HepG2 (cell line): Measurements from ENCODE around the gene SMIM22. TPM values are rescaled to one million over a fixed set of nuclear protein-coding genes. Genes with fewer than 3 reads are reported as not detected.

Experiments used
- ARNTL ChIP-seq: sonication (generic); formaldehyde crosslinking; IDR thresholded peaks from 2 replicates; pipeline ENCODE4 v1.4.0; 2020; ENCODE audit warnings: mild to moderate bottlenecking, missing genetic modification reagents
- BCL3 ChIP-seq: sonication (generic); formaldehyde crosslinking; IDR thresholded peaks from 2 replicates; pipeline ENCODE4 v1.5.1; 2020; ENCODE audit warnings: mild to moderate bottlenecking, missing genetic modification reagents, moderate library complexity
- CTCF ChIP-seq: sonication (generic); formaldehyde crosslinking; IDR thresholded peaks from 2 replicates; pipeline ENCODE4 v1.5.0; 2020; ENCODE audit warnings: mild to moderate bottlenecking, missing genetic modification reagents, moderate library complexity
- FLYWCH1 ChIP-seq: sonication (generic); formaldehyde crosslinking; IDR thresholded peaks from 2 replicates; pipeline ENCODE4 v1.8.1; 2023; ENCODE audit warnings: mild to moderate bottlenecking, missing genetic modification reagents
- HNRNPL ChIP-seq: fragments of 200-400 bp; formaldehyde crosslinking; IDR thresholded peaks from 2 replicates; pipeline ENCODE4 v1.6.1; 2017; ENCODE audit warnings: mild to moderate bottlenecking, low read depth, low read length
- PCBP1 ChIP-seq: fragments of 200-400 bp; formaldehyde crosslinking; IDR thresholded peaks from 2 replicates; pipeline ENCODE4 v1.6.1; 2017; ENCODE audit warnings: mild to moderate bottlenecking, low read depth, low read length, borderline replicate concordance
- PHF8 ChIP-seq: sonication (generic); formaldehyde crosslinking; IDR thresholded peaks from 2 replicates; pipeline ENCODE4 v1.5.0; 2020; ENCODE audit warnings: missing genetic modification reagents
- PREB ChIP-seq: sonication (generic); formaldehyde crosslinking; IDR thresholded peaks from 2 replicates; pipeline ENCODE4 v1.4.0; 2020; ENCODE audit warnings: missing genetic modification reagents
- RXRA ChIP-seq: sonication (generic); formaldehyde crosslinking; IDR thresholded peaks from 2 replicates; pipeline ENCODE4 v1.5.1; 2020; ENCODE audit warnings: missing genetic modification reagents
- STAG1 ChIP-seq: sonication (generic); formaldehyde crosslinking; IDR thresholded peaks from 2 replicates; pipeline ENCODE4 v1.4.0; 2020; ENCODE audit warnings: missing genetic modification reagents
- YY1 ChIP-seq: IDR thresholded peaks from 2 replicates; pipeline ENCODE4 v1.6.1; 2011; ENCODE audit warnings: low read length, low read depth, moderate library complexity, mild to moderate bottlenecking; ENCODE audit not compliant: insufficient read depth, insufficient replicate concordance
- ZBTB38 ChIP-seq: sonication (generic); formaldehyde crosslinking; IDR thresholded peaks from 2 replicates; pipeline ENCODE4 v1.5.1; 2020; ENCODE audit warnings: mild to moderate bottlenecking, missing genetic modification reagents
- ZGPAT ChIP-seq: IDR thresholded peaks from 2 replicates; pipeline ENCODE4 v1.6.1; 2016; ENCODE audit warnings: mild to moderate bottlenecking
- ZNF281 ChIP-seq: sonication (generic); formaldehyde crosslinking; IDR thresholded peaks from 2 replicates; pipeline ENCODE4 v1.4.0; 2020; ENCODE audit warnings: missing genetic modification reagents, borderline replicate concordance
- ZNF292 ChIP-seq: sonication (generic); formaldehyde crosslinking; IDR thresholded peaks from 2 replicates; pipeline ENCODE4 v1.8.1; 2022; ENCODE audit warnings: mild to moderate bottlenecking, low read depth, missing genetic modification reagents, borderline replicate concordance
- ZNF576 ChIP-seq: sonication (generic); formaldehyde crosslinking; IDR thresholded peaks from 2 replicates; pipeline ENCODE4 v1.4.0; 2020; ENCODE audit warnings: mild to moderate bottlenecking, missing genetic modification reagents
- ZNF639 ChIP-seq: conservative IDR thresholded peaks from 2 replicates; pipeline ENCODE4 v1.6.1; 2018; ENCODE audit warnings: missing genetic modification reagents
- ZSCAN12 ChIP-seq: sonication (generic); formaldehyde crosslinking; IDR thresholded peaks from 2 replicates; pipeline ENCODE4 v1.9.0; 2021; ENCODE audit warnings: mild to moderate bottlenecking, missing genetic modification reagents
- polyA plus RNA-seq, 8 experiments: library from polyadenylated mRNA; depleted of rRNA in 3 of 8; stranded (reverse) in 7 of 8; unstranded in 1 of 8; fragments of >200 nt; fragmentation: Illumina TruSeq in 4 of 8; extraction: Trizol in 4 of 8; gene quantifications; 2 replicates each; pipeline versions ENCODE4 v1.2.1 to v1.2.3, GENCODE V29; 2011 to 2016; ENCODE audit warnings: low read depth in 4 of 8, missing spikeins in 1 of 8, mixed read lengths in 1 of 8; ENCODE audit not compliant: insufficient read depth in 1 of 8
- total RNA-seq, 5 experiments: library from RNA; depleted of rRNA; stranded (reverse); fragments of >200 nt; fragmentation: Illumina TruSeq; extraction: Trizol; gene quantifications; 2 replicates each; pipeline ENCODE4 v1.2.3, GENCODE V29; 2016; ENCODE audit warnings: low read depth in 1 of 5

The SMIM22 gene
- total and polyA plus RNA-seq, 2 of the 13 experiments (the other 11 are each of a cell fraction or from before 2014, with no cell fraction given) = not detected

- TF ChIP-seq ZNF639 (CRISPR knock-in tag) (peak; percentile 11; the same call in 1 of the 2 replicates), ZGPAT (CRISPR knock-in tag) (0 out of 2 replicates have a peak, but pooled peaks have one; percentile 23), FLYWCH1 (CRISPR knock-in tag) (no peak), CTCF (CRISPR knock-in tag) (0 out of 2 replicates have a peak, but pooled peaks have one; percentile 10), ARNTL (CRISPR knock-in tag) (0 out of 2 replicates have a peak, but pooled peaks have one; percentile 27), ZSCAN12 (no peak), ZNF292 (CRISPR knock-in tag) (peak; percentile 40; the same call in 1 of the 2 replicates), STAG1 (0 out of 2 replicates have a peak, but pooled peaks have one; percentile 2), ZNF281 (CRISPR knock-in tag) (no peak), ZNF576 (CRISPR knock-in tag) (no peak), RXRA (peak; percentile 41), PREB (CRISPR knock-in tag) (no peak), ZBTB38 (CRISPR knock-in tag) (no peak; the same call in 1 of the 2 replicates), PHF8 (0 out of 2 replicates have a peak, but pooled peaks have one; percentile 32), PCBP1 (0 out of 2 replicates have a peak, but pooled peaks have one; percentile 45), BCL3 (CRISPR knock-in tag) (no peak), HNRNPL (no peak), YY1 (peak; percentile 39)
Observed at GRCh38 chr16:4800290-4801041, 5.3 kb downstream of the SMIM22 start (continued).
